GM12878 (cell line): ENCODE results near the gene OR6C65.

Source experiments
- CTCF ChIP-seq, 3 experiments: IDR thresholded peaks in 2 of 3; conservative IDR thresholded peaks in 1 of 3; 2 replicates each; pipeline ENCODE4 v1.5.1; 2011; ENCODE audit warnings: low read depth in 3 of 3, low read length in 3 of 3, mild to moderate bottlenecking in 3 of 3, control low read depth in 2 of 3, moderate library complexity in 2 of 3, inconsistent platforms in 1 of 3, mixed read lengths in 1 of 3; ENCODE audit not compliant: control insufficient read depth in 2 of 3, insufficient read depth in 1 of 3; ENCODE audit errors: extremely low read depth in 1 of 3
- HDAC2 ChIP-seq: fragments of 200-600 bp; sonication (generic); IDR thresholded peaks from 2 replicates; pipeline ENCODE4 v1.6.1; 2017
- MAX ChIP-seq: IDR thresholded peaks from 2 replicates; pipeline ENCODE4 v1.6.1; 2012; ENCODE audit warnings: low read depth, low read length, improper control_type of control experiment
- POLR2A ChIP-seq: IDR thresholded peaks from 2 replicates; pipeline ENCODE4 v1.6.1; 2011; ENCODE audit warnings: low read depth, mild to moderate bottlenecking, low read length
- POLR2AphosphoS5 ChIP-seq: IDR thresholded peaks from 2 replicates; pipeline ENCODE4 v1.6.1; 2011; ENCODE audit warnings: mild to moderate bottlenecking, low read length, inconsistent platforms
- REST ChIP-seq: IDR thresholded peaks from 2 replicates; pipeline ENCODE4 v1.6.1; 2012; ENCODE audit warnings: mild to moderate bottlenecking, low read depth, low read length
- ZNF592 ChIP-seq: fragments of 450-650 bp; IDR thresholded peaks from 2 replicates; pipeline ENCODE4 v1.6.1; 2017; ENCODE audit warnings: mild to moderate bottlenecking, moderate library complexity

- no peak for TF ChIP-seq ZNF592
- no peak for TF ChIP-seq HDAC2
- no peak for TF ChIP-seq CTCF (IDR thresholded peaks at IDR 0.05 in 2 of 3, conservative IDR thresholded peaks at IDR 0.05 in 1 of 3; ENCODE audit: control insufficient read depth in 2 of 3, extremely low read depth in 1 of 3, insufficient read depth in 1 of 3, low read depth in 3 of 3, low read length in 3 of 3)
- TF ChIP-seq POLR2A, result no peak
- TF ChIP-seq POLR2AphosphoS5, result no peak
- TF ChIP-seq REST, result no peak
- no peak for TF ChIP-seq MAX
These were observed 27.8 kb upstream of the OR6C65 start for GRCh38 chr12:55372521-55372920.
